Lung microvascular endothelial cell (primary cell): ENCODE data around the gene ANKRD36. TPM values are rescaled to one million over a fixed set of nuclear protein-coding genes. Genes with fewer than 3 reads are reported as not detected.
"Not testable (repeated sequence)": the region's sequence is repeated elsewhere in the genome, so short reads cannot be mapped to it uniquely, and the experiment has no call there.

Source experiments
- DNase-seq, 2 donors: peaks; one replicate each; pipeline versions ENCODE4 v3.0.0 to v3.0.0-alpha.2; 2010; ENCODE audit warnings: low read depth in 2 of 2
- total RNA-seq: library from RNA; depleted of rRNA; stranded (reverse); fragments of >200 nt; gene quantifications from 2 replicates; pipeline ENCODE4 v1.2.1, GENCODE V29; 2014

ANKRD36 gene
- total RNA-seq, 1 donor from 2014 or later = 24.0 TPM

DNA sequence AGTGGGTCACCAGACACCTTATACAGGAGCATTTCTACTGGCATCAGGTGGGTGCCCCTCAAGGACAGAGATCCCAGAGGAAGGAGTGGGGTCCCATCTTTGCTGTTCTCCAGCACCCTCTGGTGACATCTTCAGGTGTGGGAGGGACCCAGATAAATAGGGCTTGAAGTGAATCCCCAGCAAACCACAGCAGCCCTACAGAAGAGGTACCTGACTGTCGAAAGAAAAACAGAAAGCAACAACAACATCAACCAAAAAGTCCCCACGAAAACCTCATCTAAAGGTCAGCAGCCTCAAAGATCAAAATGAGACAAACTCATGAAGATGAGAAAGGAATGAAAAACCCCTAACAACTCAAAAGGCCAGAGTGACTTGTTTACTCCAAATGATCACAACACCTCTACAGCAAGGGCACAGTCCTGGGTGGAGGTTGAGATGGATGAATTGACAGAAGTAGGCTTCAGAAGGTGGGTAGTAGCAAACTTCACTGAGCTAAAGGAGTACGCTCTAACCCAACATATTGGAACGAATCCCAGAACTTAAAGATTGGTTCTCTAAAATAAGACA, 163.4 kb downstream of the ANKRD36 start:
- DNase-seq = not testable (repeated sequence)

DNA sequence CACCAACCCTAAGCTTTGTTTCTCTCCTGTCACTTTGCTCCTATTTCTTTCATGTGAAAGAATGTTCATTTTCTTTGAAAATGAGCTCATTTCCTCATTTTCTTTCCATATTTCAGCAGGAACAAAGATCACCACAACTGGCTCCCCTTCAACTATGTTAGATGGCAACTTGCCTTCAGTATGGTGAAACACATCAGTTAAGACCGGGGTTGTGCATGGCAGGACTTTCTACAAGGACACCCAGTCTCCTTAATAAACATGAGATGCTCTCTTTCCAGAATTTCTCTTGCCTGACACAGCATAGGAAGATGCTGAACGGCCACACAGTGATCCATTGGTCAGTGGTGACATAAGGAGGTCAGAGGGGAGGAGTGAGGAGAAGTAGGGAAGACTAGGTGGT, 172.2 kb downstream of the ANKRD36 start:
- not testable (repeated sequence) for DNase-seq

DNA sequence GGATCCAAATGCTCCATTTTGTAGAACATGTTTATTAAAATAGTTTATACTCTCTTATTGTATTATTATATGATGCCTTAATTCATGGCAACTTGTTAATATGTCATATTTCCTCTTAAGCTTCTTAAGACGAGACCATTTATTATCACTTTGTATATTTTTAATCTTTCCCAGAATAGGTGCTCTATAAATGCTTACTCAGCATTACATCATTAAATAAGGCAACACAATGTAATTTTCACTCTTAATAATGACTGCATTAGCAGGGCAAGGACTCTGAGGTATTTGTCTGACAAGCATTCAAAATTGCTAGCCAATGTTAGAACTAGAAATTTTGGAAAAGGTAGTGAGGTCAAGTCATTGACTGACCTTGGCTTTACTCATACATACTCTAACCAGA, 180.7 kb downstream of the ANKRD36 start:
- not testable (repeated sequence) for DNase-seq

Other genes with a start within 250 kb of the ANKRD36 start
- gene SEMA4C, start 243.1 kb upstream of the ANKRD36 start, total RNA-seq = 17.9 and 20.8 TPM in 2 replicates
- not detected in 2 replicates for gene FAM178B, start 126.6 kb upstream of the ANKRD36 start, total RNA-seq
- gene FAHD2B, start 18.3 kb upstream of the ANKRD36 start, total RNA-seq = 2.8 and 4.4 TPM in 2 replicates